ENCODE data around the gene MSH3. TPM values are rescaled to one million over a fixed set of nuclear protein-coding genes. Genes with fewer than 3 reads are reported as not detected.

Gene MSH3
- polyA plus RNA-seq, 2 of the 4 experiments (the other 2 are of a cell fraction) = 9.3 to 13.1 TPM

DNA sequence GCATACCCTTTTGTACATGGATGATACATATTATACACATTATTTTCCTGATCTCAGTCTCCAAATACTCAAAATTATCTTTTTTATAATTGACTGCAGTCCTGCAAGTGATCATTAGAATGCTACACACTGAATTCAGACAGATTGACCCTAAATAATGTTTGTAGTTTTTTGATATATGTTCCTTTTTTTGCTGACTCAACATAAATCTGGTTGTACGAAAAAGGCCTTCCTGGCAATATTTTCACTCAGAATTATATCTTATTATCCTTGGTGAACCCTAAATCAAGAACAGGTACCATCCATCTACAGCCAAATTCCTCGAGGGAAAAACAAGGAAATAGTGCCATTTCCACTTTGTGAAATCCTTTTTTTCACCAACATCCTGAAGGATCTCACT, 200.1 kb downstream of the MSH3 start:
- ChIA-PET POLR2A (no interaction called here), CTCF (no interaction called here)
- Histone ChIP-seq H3K4me1 (no peaks in the 10 kb centered on the region), H3K9me3 (peaks cover 12% of the 10 kb centered on the region), H3K4me2 (no peak overlapping the region), H3K4me3 (no peak overlapping the region), H3K27ac (no peak overlapping the region)
- TF ChIP-seq RNF2 (IDR thresholded peaks at IDR 0.05; ENCODE audit: borderline replicate concordance, low read depth) = no peak
- peak; percentile 99 for TF ChIP-seq MAFK (IDR thresholded peaks at IDR 0.05; ENCODE audit: partially characterized antibody)
- TF ChIP-seq ZFP36 (IDR thresholded peaks at IDR 0.05; ENCODE audit: borderline replicate concordance, partially characterized antibody) = no peak
- no peak for TF ChIP-seq BCL3 (IDR thresholded peaks at IDR 0.05)
- WGBS (ENCODE audit: missing lambda C conversion rate) = 85% methylated on average over 2 of the region's 2 CpGs
- FAIRE-seq (peak; percentile 13), DNase-seq (ENCODE audit: low read depth in 1 of 2, low spot score in 1 of 2) (no peak), ATAC-seq (no peak)

DNA sequence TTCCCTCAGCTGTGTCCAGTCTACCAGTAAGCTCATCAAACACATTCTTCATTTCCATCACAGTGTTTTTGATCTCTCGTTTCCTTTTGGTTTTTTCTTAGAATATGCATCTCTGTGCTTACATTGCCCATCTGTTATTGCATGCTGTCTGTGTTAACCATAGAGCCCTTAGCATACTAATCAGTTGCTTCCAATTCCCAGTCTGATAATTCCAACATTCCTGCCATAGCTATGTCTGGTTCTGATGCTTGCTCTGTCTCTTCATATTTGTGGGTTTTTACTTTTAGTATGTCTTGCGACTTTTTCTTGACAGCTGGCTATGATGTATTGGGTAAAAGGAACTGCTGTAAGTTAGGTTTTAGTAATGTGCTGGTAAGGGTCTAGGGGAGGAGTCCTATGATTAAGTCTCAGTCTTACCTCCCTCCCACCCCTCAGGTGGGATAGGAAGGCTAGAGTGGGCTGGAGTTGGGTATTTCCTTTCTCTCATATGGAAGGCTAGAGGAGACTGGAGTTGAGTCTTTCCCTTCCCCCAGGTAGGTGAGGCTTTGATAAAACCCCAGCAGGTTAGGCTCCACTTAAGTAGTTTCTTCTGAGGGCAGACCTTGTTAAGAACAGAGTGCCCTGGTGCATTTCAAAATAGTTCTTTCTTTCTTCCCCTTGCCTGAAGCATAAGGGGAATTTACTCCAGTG, 206.6 kb downstream of the MSH3 start:
- CTCF ChIA-PET = no interaction called here
- H3K27ac ChIP-seq = no peak overlapping the region
- DNase-seq (ENCODE audit: low read depth in 1 of 2, low spot score in 1 of 2) = no peak
- no peaks in the 10 kb centered on the region for H3K9me3 ChIP-seq
- H3K4me1 ChIP-seq = peaks cover 8% of the 10 kb centered on the region; the same call in 1 of the 3 replicates
- FAIRE-seq = peak; percentile 63
- 83% methylated on average over 2 of the region's 2 CpGs for WGBS (ENCODE audit: missing lambda C conversion rate)
- no peak overlapping the region for H3K4me2 ChIP-seq
- no peak for ATAC-seq
- no peak for TF ChIP-seq ESRRA (IDR thresholded peaks at IDR 0.05; ENCODE audit: borderline replicate concordance, low read length)
- TF ChIP-seq MYC (IDR thresholded peaks at IDR 0.05; ENCODE audit: borderline replicate concordance, low read length) = no peak
- TF ChIP-seq, protein P1, sequence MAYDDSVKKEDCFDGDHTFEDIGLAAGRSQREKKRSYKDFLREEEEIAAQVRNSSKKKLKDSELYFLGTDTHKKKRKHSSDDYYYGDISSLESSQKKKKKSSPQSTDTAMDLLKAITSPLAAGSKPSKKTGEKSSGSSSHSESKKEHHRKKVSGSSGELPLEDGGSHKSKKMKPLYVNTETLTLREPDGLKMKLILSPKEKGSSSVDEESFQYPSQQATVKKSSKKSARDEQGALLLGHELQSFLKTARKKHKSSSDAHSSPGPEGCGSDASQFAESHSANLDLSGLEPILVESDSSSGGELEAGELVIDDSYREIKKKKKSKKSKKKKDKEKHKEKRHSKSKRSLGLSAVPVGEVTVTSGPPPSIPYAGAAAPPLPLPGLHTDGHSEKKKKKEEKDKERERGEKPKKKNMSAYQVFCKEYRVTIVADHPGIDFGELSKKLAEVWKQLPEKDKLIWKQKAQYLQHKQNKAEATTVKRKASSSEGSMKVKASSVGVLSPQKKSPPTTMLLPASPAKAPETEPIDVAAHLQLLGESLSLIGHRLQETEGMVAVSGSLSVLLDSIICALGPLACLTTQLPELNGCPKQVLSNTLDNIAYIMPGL (CRISPR knock-in tag; IDR thresholded peaks at IDR 0.05; ENCODE audit: borderline replicate concordance) = no peak
- no peak for TF ChIP-seq HOXA7 (CRISPR knock-in tag; IDR thresholded peaks at IDR 0.05)
- no peak for TF ChIP-seq CBX8 (IDR thresholded peaks at IDR 0.05)
- no peak for TF ChIP-seq RAD21 (conservative IDR thresholded peaks at IDR 0.05 in 1 of 2, IDR thresholded peaks at IDR 0.05 in 1 of 2)
- no peak for TF ChIP-seq NR3C1 (IDR thresholded peaks at IDR 0.05)
- TF ChIP-seq RCOR1 (IDR thresholded peaks at IDR 0.05; ENCODE audit: low read depth, low read length) = no peak
- TF ChIP-seq TFCP2L1 (CRISPR knock-in tag; IDR thresholded peaks at IDR 0.05) = no peak
- TF ChIP-seq MAZ (IDR thresholded peaks at IDR 0.05; ENCODE audit: borderline replicate concordance, low read depth, low read length) = no peak
- TF ChIP-seq MAX (IDR thresholded peaks at IDR 0.05) = no peak
- TF ChIP-seq, protein P2, sequence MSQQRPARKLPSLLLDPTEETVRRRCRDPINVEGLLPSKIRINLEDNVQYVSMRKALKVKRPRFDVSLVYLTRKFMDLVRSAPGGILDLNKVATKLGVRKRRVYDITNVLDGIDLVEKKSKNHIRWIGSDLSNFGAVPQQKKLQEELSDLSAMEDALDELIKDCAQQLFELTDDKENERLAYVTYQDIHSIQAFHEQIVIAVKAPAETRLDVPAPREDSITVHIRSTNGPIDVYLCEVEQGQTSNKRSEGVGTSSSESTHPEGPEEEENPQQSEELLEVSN (IDR thresholded peaks at IDR 0.05; ENCODE audit: borderline replicate concordance, low read depth) = no peak
- TF ChIP-seq NPAS2 (CRISPR knock-in tag; IDR thresholded peaks at IDR 0.05; ENCODE audit: borderline replicate concordance) = no peak
- TF ChIP-seq HDAC2 (IDR thresholded peaks at IDR 0.05) = no peak
- no peak for TF ChIP-seq KDM5A (IDR thresholded peaks at IDR 0.05)
- no peak for TF ChIP-seq JUNB (IDR thresholded peaks at IDR 0.05)
- TF ChIP-seq POLR2A (IDR thresholded peaks at IDR 0.05; ENCODE audit: low read length) = no peak
- POLR2A ChIA-PET = no interaction called here
- H3K4me3 ChIP-seq = no peak overlapping the region

DNA sequence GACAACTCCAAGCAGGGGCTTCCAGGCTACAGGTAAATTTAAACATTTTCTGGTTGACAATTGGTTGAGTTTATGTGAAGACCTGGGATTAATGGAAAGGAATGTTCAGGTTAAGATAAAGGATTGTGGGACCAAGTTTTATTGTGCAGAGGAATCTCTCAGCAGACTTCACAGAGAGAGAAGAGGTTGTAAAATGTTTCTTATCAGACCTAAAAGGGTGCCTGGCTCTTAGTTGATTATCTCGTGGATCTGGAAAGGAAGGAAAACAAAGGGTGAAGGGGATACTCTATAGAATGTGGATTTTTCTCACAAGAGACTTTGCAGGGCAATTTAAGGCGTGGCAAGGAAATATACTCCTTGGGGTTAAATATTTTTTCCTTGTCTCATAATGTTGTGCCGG, 209.3 kb downstream of the MSH3 start:
- WGBS (ENCODE audit: missing lambda C conversion rate) = 75% methylated on average over 3 of the region's 3 CpGs
- no peak for DNase-seq (ENCODE audit: low read depth in 1 of 2, low spot score in 1 of 2)
- no peak for ATAC-seq
- no peak for TF ChIP-seq CHD4 (IDR thresholded peaks at IDR 0.05; ENCODE audit: borderline replicate concordance)
- TF ChIP-seq, protein P3, sequence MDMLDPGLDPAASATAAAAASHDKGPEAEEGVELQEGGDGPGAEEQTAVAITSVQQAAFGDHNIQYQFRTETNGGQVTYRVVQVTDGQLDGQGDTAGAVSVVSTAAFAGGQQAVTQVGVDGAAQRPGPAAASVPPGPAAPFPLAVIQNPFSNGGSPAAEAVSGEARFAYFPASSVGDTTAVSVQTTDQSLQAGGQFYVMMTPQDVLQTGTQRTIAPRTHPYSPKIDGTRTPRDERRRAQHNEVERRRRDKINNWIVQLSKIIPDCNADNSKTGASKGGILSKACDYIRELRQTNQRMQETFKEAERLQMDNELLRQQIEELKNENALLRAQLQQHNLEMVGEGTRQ (IDR thresholded peaks at IDR 0.05) = no peak
- no peak for TF ChIP-seq ZFP36 (IDR thresholded peaks at IDR 0.05; ENCODE audit: borderline replicate concordance, partially characterized antibody)
- TF ChIP-seq MAX (IDR thresholded peaks at IDR 0.05) = no peak
- TF ChIP-seq HES2 (IDR thresholded peaks at IDR 0.05) = no peak
- no peak for TF ChIP-seq KDM5A (IDR thresholded peaks at IDR 0.05)
- no peak for TF ChIP-seq JUNB (IDR thresholded peaks at IDR 0.05)
- TF ChIP-seq GATA3 (IDR thresholded peaks at IDR 0.05; ENCODE audit: borderline replicate concordance) = no peak
- TF ChIP-seq CEBPB (IDR thresholded peaks at IDR 0.05) = no peak
- no peak overlapping the region for H3K4me2 ChIP-seq
- ChIA-PET POLR2A (no interaction called here), CTCF (no interaction called here)
- FAIRE-seq = no peak
- H3K27ac ChIP-seq = no peak overlapping the region
- H3K9me3 ChIP-seq = no peaks in the 10 kb centered on the region
- H3K4me1 ChIP-seq = peaks cover 8% of the 10 kb centered on the region; the same call in 1 of the 3 replicates
- H3K4me3 ChIP-seq = no peak overlapping the region
